NB4 (cell line): ENCODE measurements around the gene DNMT1.

ENCODE experiments used
- DNase-seq: peaks from one replicate; pipeline ENCODE4 v3.0.0; 2010; ENCODE audit warnings: low read depth
- H3K4me3 ChIP-seq: one replicate; pipeline ENCODE4 v1.5.1; 2011; ENCODE audit warnings: mild to moderate bottlenecking, low read depth, low read length, moderate library complexity
- MAX ChIP-seq: IDR thresholded peaks from 2 replicates; pipeline ENCODE4 v1.6.1; 2011; ENCODE audit warnings: low read depth, low read length
- MYC ChIP-seq: IDR thresholded peaks from 2 replicates; pipeline ENCODE4 v1.6.1; 2011; ENCODE audit warnings: low read depth, low read length
- POLR2A ChIP-seq: IDR thresholded peaks from 2 replicates; pipeline ENCODE4 v1.6.1; 2011; ENCODE audit warnings: mild to moderate bottlenecking; ENCODE audit not compliant: insufficient read length; ENCODE audit errors: extremely low read depth
- TF ChIP-seq, protein P1 (sequence below): IDR thresholded peaks from one replicate; pipeline ENCODE4 v1.5.1; 2012; ENCODE audit warnings: low read depth, low read length

DNMT1 gene

DNA sequence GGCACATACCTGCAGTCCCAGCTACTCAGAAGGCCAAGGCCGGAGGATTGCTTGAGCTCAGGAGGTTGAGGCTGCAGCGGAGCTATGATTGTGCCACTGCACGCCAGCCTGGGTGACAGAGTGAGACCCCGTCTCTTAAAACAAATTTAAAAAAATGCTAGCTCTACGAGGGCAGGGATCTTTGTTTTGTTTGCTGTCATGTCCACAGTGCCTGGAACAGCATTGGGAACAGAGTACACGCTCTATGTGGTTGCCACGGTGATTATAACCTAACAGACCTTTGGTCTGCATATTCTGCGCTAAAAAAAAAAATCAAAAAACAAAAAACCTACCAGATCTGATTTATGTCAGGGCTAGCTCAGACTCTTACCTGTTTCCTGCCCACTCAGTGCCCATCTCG lies 110.8 kb downstream of the DNMT1 start:
- TF ChIP-seq MAX: no peak
- TF ChIP-seq MYC: no peak
- TF ChIP-seq, protein P1, sequence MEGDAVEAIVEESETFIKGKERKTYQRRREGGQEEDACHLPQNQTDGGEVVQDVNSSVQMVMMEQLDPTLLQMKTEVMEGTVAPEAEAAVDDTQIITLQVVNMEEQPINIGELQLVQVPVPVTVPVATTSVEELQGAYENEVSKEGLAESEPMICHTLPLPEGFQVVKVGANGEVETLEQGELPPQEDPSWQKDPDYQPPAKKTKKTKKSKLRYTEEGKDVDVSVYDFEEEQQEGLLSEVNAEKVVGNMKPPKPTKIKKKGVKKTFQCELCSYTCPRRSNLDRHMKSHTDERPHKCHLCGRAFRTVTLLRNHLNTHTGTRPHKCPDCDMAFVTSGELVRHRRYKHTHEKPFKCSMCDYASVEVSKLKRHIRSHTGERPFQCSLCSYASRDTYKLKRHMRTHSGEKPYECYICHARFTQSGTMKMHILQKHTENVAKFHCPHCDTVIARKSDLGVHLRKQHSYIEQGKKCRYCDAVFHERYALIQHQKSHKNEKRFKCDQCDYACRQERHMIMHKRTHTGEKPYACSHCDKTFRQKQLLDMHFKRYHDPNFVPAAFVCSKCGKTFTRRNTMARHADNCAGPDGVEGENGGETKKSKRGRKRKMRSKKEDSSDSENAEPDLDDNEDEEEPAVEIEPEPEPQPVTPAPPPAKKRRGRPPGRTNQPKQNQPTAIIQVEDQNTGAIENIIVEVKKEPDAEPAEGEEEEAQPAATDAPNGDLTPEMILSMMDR: no peak
- no peak for TF ChIP-seq POLR2A
- H3K4me3 ChIP-seq: no peak overlapping the region
- DNase-seq: no peak
